ENCODE results near the gene STK32B. TPM values are rescaled to one million over a fixed set of nuclear protein-coding genes. Genes with fewer than 3 reads are reported as not detected.
"Not testable (repeated sequence)": the region's sequence is repeated elsewhere in the genome, so short reads cannot be mapped to it uniquely, and the experiment has no call there.

STK32B gene
- total RNA-seq, 1 donor from 2014 or later = 0.56 TPM

DNA sequence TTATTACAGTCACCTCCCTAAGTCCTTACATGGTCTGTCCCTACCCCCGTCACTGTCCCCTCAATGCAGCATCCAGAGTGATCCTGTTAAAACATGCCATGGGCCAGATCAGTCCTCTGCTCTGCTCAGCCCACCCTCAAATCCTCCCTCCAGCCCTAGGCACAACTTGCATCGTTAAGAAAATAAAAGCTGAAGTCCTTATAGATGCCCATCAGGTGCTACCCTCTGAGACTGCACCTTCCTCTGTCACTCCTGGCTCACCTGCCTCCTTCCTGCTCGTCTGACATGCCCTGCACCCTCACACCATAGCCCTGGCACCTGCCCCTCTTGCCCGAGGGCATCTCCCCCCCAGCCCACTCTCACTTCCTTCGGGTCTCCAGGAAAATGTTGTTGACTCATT lies 4.1 kb downstream of the STK32B start:
- DNase-seq (ENCODE audit: low spot score) = no peak
- Mint-ChIP-seq H3K4me3 (ENCODE audit: unreplicated experiment) (no peak overlapping the region), H3K27me3 (ENCODE audit: unreplicated experiment) (peaks cover 12% of the 10 kb centered on the region), H3K27ac (ENCODE audit: unreplicated experiment) (no peak overlapping the region), H3K9me3 (ENCODE audit: unreplicated experiment) (no peaks in the 10 kb centered on the region), H3K36me3 (ENCODE audit: low read depth, unreplicated experiment) (no peaks in the 10 kb centered on the region), H3K4me1 (ENCODE audit: unreplicated experiment) (peaks cover 4% of the 10 kb centered on the region)
- TF ChIP-seq, protein P1, sequence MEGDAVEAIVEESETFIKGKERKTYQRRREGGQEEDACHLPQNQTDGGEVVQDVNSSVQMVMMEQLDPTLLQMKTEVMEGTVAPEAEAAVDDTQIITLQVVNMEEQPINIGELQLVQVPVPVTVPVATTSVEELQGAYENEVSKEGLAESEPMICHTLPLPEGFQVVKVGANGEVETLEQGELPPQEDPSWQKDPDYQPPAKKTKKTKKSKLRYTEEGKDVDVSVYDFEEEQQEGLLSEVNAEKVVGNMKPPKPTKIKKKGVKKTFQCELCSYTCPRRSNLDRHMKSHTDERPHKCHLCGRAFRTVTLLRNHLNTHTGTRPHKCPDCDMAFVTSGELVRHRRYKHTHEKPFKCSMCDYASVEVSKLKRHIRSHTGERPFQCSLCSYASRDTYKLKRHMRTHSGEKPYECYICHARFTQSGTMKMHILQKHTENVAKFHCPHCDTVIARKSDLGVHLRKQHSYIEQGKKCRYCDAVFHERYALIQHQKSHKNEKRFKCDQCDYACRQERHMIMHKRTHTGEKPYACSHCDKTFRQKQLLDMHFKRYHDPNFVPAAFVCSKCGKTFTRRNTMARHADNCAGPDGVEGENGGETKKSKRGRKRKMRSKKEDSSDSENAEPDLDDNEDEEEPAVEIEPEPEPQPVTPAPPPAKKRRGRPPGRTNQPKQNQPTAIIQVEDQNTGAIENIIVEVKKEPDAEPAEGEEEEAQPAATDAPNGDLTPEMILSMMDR (IDR thresholded peaks at IDR 0.05; ENCODE audit: unreplicated experiment) = no peak

DNA sequence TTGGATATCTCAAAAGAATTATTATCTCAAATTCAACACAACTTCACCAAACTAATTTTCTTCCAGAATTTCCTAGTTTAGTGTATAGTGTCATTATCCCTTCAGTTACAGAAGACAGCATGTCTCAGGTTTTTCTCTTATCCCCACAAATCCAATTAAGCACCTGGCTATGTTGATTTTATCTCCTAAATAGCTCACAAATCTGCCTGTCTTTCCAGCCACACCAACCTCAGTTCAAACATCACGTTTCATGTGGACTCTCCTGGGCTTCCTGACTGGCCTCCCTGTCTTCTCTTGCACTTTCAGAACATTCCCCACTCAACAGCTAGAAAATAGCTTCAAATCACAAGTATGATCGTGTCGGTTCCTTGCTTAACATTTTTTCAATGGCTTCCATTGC lies 14.8 kb downstream of the STK32B start:
- H3K27ac Mint-ChIP-seq (ENCODE audit: unreplicated experiment) = no peak overlapping the region
- H3K4me1 Mint-ChIP-seq (ENCODE audit: unreplicated experiment) = no peaks in the 10 kb centered on the region
- H3K27me3 Mint-ChIP-seq (ENCODE audit: unreplicated experiment) = peaks cover under 1% of the 10 kb centered on the region
- no peak overlapping the region for H3K4me3 Mint-ChIP-seq (ENCODE audit: unreplicated experiment)
- peaks cover 3% of the 10 kb centered on the region for H3K36me3 Mint-ChIP-seq (ENCODE audit: low read depth, unreplicated experiment)
- no peak for DNase-seq (ENCODE audit: low spot score)
- TF ChIP-seq, protein P1 (IDR thresholded peaks at IDR 0.05; ENCODE audit: unreplicated experiment) = no peak
- H3K9me3 Mint-ChIP-seq (ENCODE audit: unreplicated experiment) = peaks cover 5% of the 10 kb centered on the region

DNA sequence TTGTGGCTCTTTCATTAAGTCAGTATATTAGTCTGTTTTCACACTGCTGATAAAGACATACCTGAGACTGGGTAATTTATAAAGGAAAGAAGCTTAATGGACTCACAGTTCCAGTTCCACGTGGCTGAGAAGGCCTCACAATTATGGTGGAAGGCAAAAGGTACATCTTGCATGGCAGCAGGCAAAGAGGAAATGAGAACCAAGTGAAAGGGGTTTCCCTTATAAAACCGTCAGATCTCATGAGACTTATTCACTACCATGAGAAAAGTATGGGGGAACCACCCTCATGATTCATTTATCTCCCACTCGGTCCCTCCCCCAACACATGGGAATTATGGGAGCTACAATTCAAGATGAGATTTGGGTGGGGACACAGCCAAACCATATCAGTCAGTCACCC lies 15.7 kb downstream of the STK32B start:
- not testable (repeated sequence) for H3K4me3 Mint-ChIP-seq (ENCODE audit: unreplicated experiment); H3K27ac Mint-ChIP-seq (ENCODE audit: unreplicated experiment); H3K4me1 Mint-ChIP-seq (ENCODE audit: unreplicated experiment); H3K36me3 Mint-ChIP-seq (ENCODE audit: low read depth, unreplicated experiment); H3K27me3 Mint-ChIP-seq (ENCODE audit: unreplicated experiment); H3K9me3 Mint-ChIP-seq (ENCODE audit: unreplicated experiment); DNase-seq (ENCODE audit: low spot score)

DNA sequence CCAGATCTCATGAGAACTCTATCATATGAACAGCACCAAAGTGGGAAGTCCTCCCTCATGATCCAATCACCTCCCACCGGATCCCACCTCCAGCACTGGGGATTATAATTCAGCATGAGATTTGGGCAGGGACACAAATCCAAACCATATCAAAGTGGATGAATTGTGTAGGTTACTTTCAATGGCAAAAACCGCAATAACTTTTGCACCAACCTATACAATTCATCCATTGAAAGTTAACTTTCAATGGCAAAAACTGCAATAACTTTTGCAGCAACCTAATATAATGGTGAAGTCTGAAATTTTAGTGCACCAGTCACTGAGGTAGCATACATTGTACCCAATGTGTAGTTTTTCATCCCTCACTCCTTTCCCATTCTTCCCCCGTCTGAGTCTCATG lies 16.6 kb downstream of the STK32B start:
- Mint-ChIP-seq H3K4me3 (ENCODE audit: unreplicated experiment) (no peak overlapping the region), H3K36me3 (ENCODE audit: low read depth, unreplicated experiment) (peaks cover 3% of the 10 kb centered on the region), H3K27ac (ENCODE audit: unreplicated experiment) (no peak overlapping the region), H3K27me3 (ENCODE audit: unreplicated experiment) (no peaks in the 10 kb centered on the region), H3K4me1 (ENCODE audit: unreplicated experiment) (no peaks in the 10 kb centered on the region), H3K9me3 (ENCODE audit: unreplicated experiment) (peaks cover 5% of the 10 kb centered on the region)
- no peak for DNase-seq (ENCODE audit: low spot score)
- TF ChIP-seq, protein P1 (IDR thresholded peaks at IDR 0.05; ENCODE audit: unreplicated experiment) = no peak

DNA sequence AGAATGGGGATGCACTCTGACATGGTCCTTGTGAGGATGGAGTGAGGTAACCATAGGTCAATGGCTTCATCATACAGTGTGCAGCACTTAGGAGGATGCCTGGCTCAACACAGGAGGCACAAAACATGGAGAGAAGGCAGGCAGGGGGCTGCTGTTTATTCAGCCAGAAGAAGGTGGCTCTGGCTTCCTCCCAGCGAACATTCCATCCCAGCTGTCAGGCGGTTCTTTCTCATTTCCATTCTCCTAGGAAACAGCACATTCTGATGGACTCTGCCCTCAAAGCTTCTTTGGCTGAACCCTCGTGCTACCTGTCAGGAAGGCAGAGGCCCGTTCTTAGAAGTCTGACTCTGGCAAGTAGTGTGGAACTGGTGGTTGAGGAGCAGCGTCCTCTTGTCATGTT lies 18.6 kb downstream of the STK32B start:
- Mint-ChIP-seq H3K4me1 (ENCODE audit: unreplicated experiment) (no peaks in the 10 kb centered on the region), H3K27me3 (ENCODE audit: unreplicated experiment) (no peaks in the 10 kb centered on the region), H3K4me3 (ENCODE audit: unreplicated experiment) (no peak overlapping the region), H3K36me3 (ENCODE audit: low read depth, unreplicated experiment) (peaks cover 3% of the 10 kb centered on the region), H3K27ac (ENCODE audit: unreplicated experiment) (no peak overlapping the region), H3K9me3 (ENCODE audit: unreplicated experiment) (peaks cover 5% of the 10 kb centered on the region)
- TF ChIP-seq, protein P1 (IDR thresholded peaks at IDR 0.05; ENCODE audit: unreplicated experiment) = no peak
- DNase-seq (ENCODE audit: low spot score) = no peak

DNA sequence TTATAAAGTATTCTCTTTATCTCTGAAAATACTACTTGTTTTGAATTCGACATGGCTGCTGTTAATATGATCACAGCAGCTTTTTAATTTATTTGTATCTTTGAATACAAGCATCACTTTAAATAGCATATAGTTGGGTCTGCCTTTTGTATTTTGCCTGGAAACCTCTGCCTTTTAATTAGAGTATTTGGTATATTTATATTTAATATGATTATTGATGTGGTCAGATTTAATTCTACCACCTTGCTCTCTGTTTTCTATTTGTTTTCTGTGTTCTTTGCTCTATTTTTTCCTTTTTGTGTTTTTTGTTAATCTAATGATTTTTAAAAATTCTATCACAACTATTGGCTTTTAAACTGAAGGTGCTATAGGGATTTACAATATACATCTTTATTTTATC lies 21.7 kb downstream of the STK32B start:
- DNase-seq (ENCODE audit: low spot score) = no peak
- no peaks in the 10 kb centered on the region for H3K4me1 Mint-ChIP-seq (ENCODE audit: unreplicated experiment)
- H3K36me3 Mint-ChIP-seq (ENCODE audit: low read depth, unreplicated experiment) = peaks cover 3% of the 10 kb centered on the region
- TF ChIP-seq, protein P1 (IDR thresholded peaks at IDR 0.05; ENCODE audit: unreplicated experiment) = no peak
- H3K27me3 Mint-ChIP-seq (ENCODE audit: unreplicated experiment) = no peaks in the 10 kb centered on the region
- H3K9me3 Mint-ChIP-seq (ENCODE audit: unreplicated experiment) = peaks cover 5% of the 10 kb centered on the region
- no peak overlapping the region for H3K4me3 Mint-ChIP-seq (ENCODE audit: unreplicated experiment)
- H3K27ac Mint-ChIP-seq (ENCODE audit: unreplicated experiment) = no peak overlapping the region
